Right atrium auricular region (tissue), 2 donors: ENCODE data around the gene ADAMTS19. TPM values are rescaled to one million over a fixed set of nuclear protein-coding genes. Genes with fewer than 3 reads are reported as not detected.

ENCODE experiments used
- DNase-seq: peaks from one replicate; pipeline ENCODE4 v3.0.0-alpha.2; 2019; ENCODE audit warnings: low spot score
- H3K27ac ChIP-seq, 2 donors: fragments of 200-600 bp; sonication (generic); 1 replicate in 1 of 2; 2 replicates in 1 of 2; pipeline ENCODE4 v1.5.1; 2016 to 2019
- H3K27me3 ChIP-seq, 2 donors: fragments of 200-600 bp; sonication (generic); one replicate each; pipeline versions ENCODE4 v1.5.1 to v1.6.0; 2017 to 2019
- H3K36me3 ChIP-seq: fragments of 200-600 bp; sonication (generic); one replicate; pipeline ENCODE4 v1.5.1; 2016
- H3K4me1 ChIP-seq, 2 donors: fragments of 200-600 bp; sonication (generic); one replicate each; pipeline versions ENCODE4 v1.5.1 to v1.6.0; 2017 to 2019
- H3K4me3 ChIP-seq, 2 donors: fragments of 200-600 bp; sonication (generic); 1 replicate in 1 of 2; 2 replicates in 1 of 2; pipeline ENCODE4 v1.5.1; 2017 to 2019; ENCODE audit warnings: mild to moderate bottlenecking in 1 of 2, moderate library complexity in 1 of 2
- H3K9me3 ChIP-seq, 2 donors: fragments of 200-600 bp; sonication (generic); one replicate each; pipeline ENCODE4 v1.5.1; 2019
- CTCF ChIP-seq, 2 donors: fragments of 200-600 bp; sonication (generic); IDR thresholded peaks; one replicate each; pipeline ENCODE4 v1.5.1; 2019; ENCODE audit warnings: antibody characterized with exemption in 2 of 2
- total RNA-seq, 2 donors: library from RNA; depleted of rRNA; stranded (reverse); fragments of >200 nt; gene quantifications; one replicate each; pipeline ENCODE4 v1.1.0, GENCODE V29; 2016

ADAMTS19 gene
- total RNA-seq, 2 donors from 2014 or later: 0.44 to 0.59 TPM

DNA sequence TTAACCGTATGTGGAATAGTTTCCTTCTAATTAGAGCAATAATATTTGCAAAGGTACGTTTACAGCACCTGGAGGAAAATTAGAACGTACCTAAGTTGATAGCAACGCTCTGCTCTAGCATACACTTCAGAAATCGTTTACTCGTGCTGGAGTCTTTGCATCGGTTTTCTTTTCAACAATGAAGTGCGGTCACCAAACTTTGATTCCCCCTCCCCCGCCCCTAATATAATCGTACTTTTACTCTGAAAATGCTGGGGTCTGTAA, 506 bp downstream of the ADAMTS19 start:
- no peak for TF ChIP-seq CTCF (IDR thresholded peaks at IDR 0.05)
- no peak for DNase-seq
- Histone ChIP-seq H3K27ac (peak overlapping the region; percentile 65 to 68), H3K4me1 (peaks cover 0 to 25% of the 10 kb centered on the region in 2 donors), H3K9me3 (no peaks in the 10 kb centered on the region), H3K36me3 (no peaks in the 10 kb centered on the region), H3K27me3 (no peaks in the 10 kb centered on the region), H3K4me3 (peak overlapping the region; percentile 40 to 61)

DNA sequence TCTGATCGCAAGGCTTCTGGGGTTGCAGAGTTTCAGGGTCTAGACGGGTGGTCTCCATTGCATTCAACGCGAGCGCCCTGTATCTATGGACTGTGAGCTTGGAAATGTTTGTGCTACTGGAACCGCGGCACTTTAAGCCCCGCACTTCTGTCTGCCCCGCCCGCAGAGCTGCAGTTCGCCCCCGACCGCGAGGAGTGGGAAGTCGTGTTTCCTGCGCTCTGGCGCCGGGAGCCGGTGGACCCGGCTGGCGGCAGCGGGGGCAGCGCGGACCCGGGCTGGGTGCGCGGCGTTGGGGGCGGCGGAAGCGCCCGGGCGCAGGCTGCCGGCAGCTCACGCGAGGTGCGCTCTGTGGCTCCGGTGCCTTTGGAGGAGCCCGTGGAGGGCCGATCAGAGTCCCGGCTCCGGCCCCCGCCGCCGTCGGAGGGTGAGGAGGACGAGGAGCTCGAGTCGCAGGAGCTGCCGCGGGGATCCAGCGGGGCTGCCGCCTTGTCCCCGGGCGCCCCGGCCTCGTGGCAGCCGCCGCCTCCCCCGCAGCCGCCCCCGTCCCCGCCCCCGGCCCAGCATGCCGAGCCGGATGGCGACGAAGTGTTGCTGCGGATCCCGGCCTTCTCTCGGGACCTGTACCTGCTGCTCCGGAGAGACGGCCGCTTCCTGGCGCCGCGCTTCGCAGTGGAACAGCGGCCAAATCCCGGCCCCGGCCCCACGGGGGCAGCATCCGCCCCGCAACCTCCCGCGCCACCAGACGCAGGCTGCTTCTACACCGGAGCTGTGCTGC, 1.0 kb downstream of the ADAMTS19 start:
- TF ChIP-seq CTCF (IDR thresholded peaks at IDR 0.05): no peak
- no peaks in the 10 kb centered on the region for H3K27me3 ChIP-seq
- H3K4me1 ChIP-seq: peaks cover 0 to 25% of the 10 kb centered on the region in 2 donors
- H3K4me3 ChIP-seq: peak overlapping the region; percentile 40 to 61
- H3K36me3 ChIP-seq: no peaks in the 10 kb centered on the region
- no peaks in the 10 kb centered on the region for H3K9me3 ChIP-seq
- no peak for DNase-seq
- peak overlapping the region; percentile 47 to 65 for H3K27ac ChIP-seq

GRCh38 chr5:129461711-129462332, 1.7 kb downstream of the ADAMTS19 start:
- Histone ChIP-seq H3K27me3 (no peaks in the 10 kb centered on the region), H3K36me3 (no peaks in the 10 kb centered on the region), H3K27ac (peak overlapping the region; percentile 47 to 65), H3K4me3 (peak overlapping the region; percentile 40 to 61), H3K4me1 (peaks cover 0 to 25% of the 10 kb centered on the region in 2 donors), H3K9me3 (no peaks in the 10 kb centered on the region)
- DNase-seq: no peak
- TF ChIP-seq CTCF (IDR thresholded peaks at IDR 0.05): no peak

- no peaks in the 10 kb centered on the region for H3K27me3 ChIP-seq
- peaks cover 0 to 11% of the 10 kb centered on the region in 2 donors for H3K4me1 ChIP-seq
- TF ChIP-seq CTCF (IDR thresholded peaks at IDR 0.05): no peak
- no peak overlapping the region for H3K4me3 ChIP-seq
- DNase-seq: no peak
- H3K27ac ChIP-seq: no peak overlapping the region
- H3K9me3 ChIP-seq: no peaks in the 10 kb centered on the region
- H3K36me3 ChIP-seq: no peaks in the 10 kb centered on the region
Measured at GRCh38 chr5:129465776-129466344, 5.8 kb downstream of the ADAMTS19 start.

- no peak for TF ChIP-seq CTCF (IDR thresholded peaks at IDR 0.05)
- Histone ChIP-seq H3K36me3 (no peaks in the 10 kb centered on the region), H3K4me1 (peaks cover 0 to 9% of the 10 kb centered on the region in 2 donors), H3K9me3 (no peaks in the 10 kb centered on the region), H3K27ac (no peak overlapping the region), H3K4me3 (no peak overlapping the region), H3K27me3 (no peaks in the 10 kb centered on the region)
- no peak for DNase-seq
Measured at GRCh38 chr5:129474544-129474943, 14.4 kb downstream of the ADAMTS19 start.
